SU-DHL-6 (cell line): Measurements from ENCODE around the gene EIF4EBP2.

Source experiments
- CTCF ChIP-seq: fragments of 200-600 bp; sonication (generic); IDR thresholded peaks from one replicate; pipeline ENCODE4 v1.5.1; 2017; ENCODE audit warnings: antibody characterized with exemption, mild to moderate bottlenecking, low read length, moderate library complexity; ENCODE audit not compliant: insufficient read depth, poor library complexity, severe bottlenecking
- EZH2phosphoT487 ChIP-seq: fragments of 200-600 bp; sonication (generic), shearing (Covaris generic); conservative IDR thresholded peaks from 2 replicates; pipeline ENCODE4 v1.6.1; 2018; ENCODE audit warnings: mild to moderate bottlenecking, antibody characterized with exemption, low read length, moderate library complexity, mixed read lengths

DNA sequence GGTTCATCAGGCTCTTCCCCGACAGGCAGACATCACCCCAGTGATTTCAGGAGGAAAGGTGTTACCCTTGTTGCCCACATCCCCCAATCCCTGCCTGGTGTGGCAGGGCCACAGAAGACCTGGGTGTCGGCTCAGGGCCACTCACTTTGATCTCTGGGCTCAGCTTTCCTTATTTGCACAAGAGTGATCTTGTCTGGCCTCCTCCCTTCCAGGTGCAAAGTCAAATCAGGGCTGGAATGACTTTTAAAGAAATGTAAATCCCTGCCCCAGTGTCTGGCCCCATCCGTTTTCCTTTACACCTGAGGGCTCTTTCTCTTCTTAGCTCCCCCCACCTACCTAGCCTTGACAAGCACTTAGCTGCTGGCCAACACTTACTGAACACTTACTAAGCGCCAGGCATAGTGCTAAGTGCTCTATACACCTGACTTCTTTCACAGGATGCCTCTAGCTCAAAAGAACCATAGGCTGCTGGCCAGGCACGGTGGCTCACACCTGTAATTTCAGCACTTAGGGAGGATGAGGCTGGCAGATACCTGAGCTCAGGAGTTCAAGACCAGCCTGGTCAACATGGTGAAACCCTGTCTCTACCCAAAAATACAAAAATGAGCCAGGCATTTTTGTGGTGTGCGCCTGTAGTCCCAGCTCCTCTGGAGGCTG, 38.5 kb downstream of the EIF4EBP2 start:
- TF ChIP-seq CTCF, result no peak
- no peak for TF ChIP-seq EZH2phosphoT487
